ENCODE data around the gene DNAH10.

Gene DNAH10

GRCh38 chr12:123979566-123979965 lies 217.5 kb downstream of the DNAH10 start:
- H3K27me3 ChIP-seq (ENCODE audit: low read depth) = no peaks in the 10 kb centered on the region
- no peaks in the 10 kb centered on the region for H3K9me3 ChIP-seq
- DNase-seq (ENCODE audit: low spot score in 2 of 2) = no peak
- H3K36me3 ChIP-seq (replicated peaks) = peaks cover 22% of the 10 kb centered on the region
- H3K4me3 ChIP-seq = no peak overlapping the region
- 0 out of 2 replicates have a peak, but pooled peaks cover 6% of the 10 kb centered on the region for H3K4me1 ChIP-seq
- in situ Hi-C loops (cut with MboI; ENCODE audit: low sequenced_read_pairs) = no loop called here

- no peak for DNase-seq (ENCODE audit: low spot score in 2 of 2)
- no peaks in the 10 kb centered on the region for H3K27me3 ChIP-seq (ENCODE audit: low read depth)
- in situ Hi-C loops (cut with MboI; ENCODE audit: low sequenced_read_pairs) = no loop called here
- no peaks in the 10 kb centered on the region for H3K4me1 ChIP-seq
- peaks cover 16% of the 10 kb centered on the region for H3K36me3 ChIP-seq (replicated peaks)
- H3K4me3 ChIP-seq = no peak overlapping the region
- H3K9me3 ChIP-seq = no peaks in the 10 kb centered on the region
These were observed 220.2 kb downstream of the DNAH10 start for GRCh38 chr12:123982269-123982668.

GRCh38 chr12:123983822-123984485 lies 221.9 kb downstream of the DNAH10 start:
- Histone ChIP-seq H3K4me3 (no peak overlapping the region), H3K9me3 (no peaks in the 10 kb centered on the region), H3K27me3 (ENCODE audit: low read depth) (no peaks in the 10 kb centered on the region), H3K36me3 (replicated peaks) (peaks cover 27% of the 10 kb centered on the region), H3K4me1 (no peaks in the 10 kb centered on the region)
- peak; percentile 51 to 65 for DNase-seq (ENCODE audit: low spot score in 2 of 2)
- in situ Hi-C loops (cut with MboI; ENCODE audit: low sequenced_read_pairs) = no loop called here

GRCh38 chr12:123984903-123985302 lies 222.8 kb downstream of the DNAH10 start:
- Histone ChIP-seq H3K27me3 (ENCODE audit: low read depth) (no peaks in the 10 kb centered on the region), H3K9me3 (no peaks in the 10 kb centered on the region), H3K4me1 (no peaks in the 10 kb centered on the region), H3K36me3 (replicated peaks) (peaks cover 37% of the 10 kb centered on the region), H3K4me3 (no peak overlapping the region)
- in situ Hi-C loops (cut with MboI; ENCODE audit: low sequenced_read_pairs) = no loop called here
- no peak for DNase-seq (ENCODE audit: low spot score in 2 of 2)

All from HAP-1 (cell line).